ENCODE data around the gene GIT2.
"Not testable (repeated sequence)": the region's sequence is repeated elsewhere in the genome, so short reads cannot be mapped to it uniquely, and the experiment has no call there.

GIT2 gene

DNA sequence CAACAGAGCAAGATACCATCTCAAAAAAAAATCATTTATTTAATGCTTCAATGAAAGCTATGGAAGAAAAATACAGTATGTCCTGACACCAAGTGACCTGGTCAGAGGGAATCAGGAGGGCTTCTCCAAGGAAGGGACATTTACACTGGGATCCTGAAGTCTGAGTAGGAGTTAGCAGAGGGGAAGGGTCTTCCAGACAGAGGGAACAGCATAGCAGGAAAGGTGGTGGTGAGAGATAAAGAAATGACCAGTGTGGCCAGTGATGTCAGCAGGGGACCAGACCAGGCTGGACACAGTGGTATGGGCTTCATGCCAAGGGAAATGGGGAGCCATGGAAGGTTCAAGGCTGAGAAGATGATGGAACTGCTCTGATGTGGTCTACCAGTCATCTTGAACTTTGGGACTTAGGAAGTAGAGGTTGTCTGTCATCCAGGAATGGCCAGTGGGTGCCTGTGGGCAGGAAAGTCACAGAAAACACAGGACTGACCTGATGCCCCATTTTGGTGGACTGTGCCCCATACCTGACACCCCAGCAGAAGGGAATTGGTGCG lies 103.9 kb downstream of the GIT2 start:
- TF ChIP-seq, protein P1, sequence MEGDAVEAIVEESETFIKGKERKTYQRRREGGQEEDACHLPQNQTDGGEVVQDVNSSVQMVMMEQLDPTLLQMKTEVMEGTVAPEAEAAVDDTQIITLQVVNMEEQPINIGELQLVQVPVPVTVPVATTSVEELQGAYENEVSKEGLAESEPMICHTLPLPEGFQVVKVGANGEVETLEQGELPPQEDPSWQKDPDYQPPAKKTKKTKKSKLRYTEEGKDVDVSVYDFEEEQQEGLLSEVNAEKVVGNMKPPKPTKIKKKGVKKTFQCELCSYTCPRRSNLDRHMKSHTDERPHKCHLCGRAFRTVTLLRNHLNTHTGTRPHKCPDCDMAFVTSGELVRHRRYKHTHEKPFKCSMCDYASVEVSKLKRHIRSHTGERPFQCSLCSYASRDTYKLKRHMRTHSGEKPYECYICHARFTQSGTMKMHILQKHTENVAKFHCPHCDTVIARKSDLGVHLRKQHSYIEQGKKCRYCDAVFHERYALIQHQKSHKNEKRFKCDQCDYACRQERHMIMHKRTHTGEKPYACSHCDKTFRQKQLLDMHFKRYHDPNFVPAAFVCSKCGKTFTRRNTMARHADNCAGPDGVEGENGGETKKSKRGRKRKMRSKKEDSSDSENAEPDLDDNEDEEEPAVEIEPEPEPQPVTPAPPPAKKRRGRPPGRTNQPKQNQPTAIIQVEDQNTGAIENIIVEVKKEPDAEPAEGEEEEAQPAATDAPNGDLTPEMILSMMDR (IDR thresholded peaks at IDR 0.05; ENCODE audit: borderline replicate concordance, insufficient read depth, low read depth, low read length) = no peak
- H3K4me3 ChIP-seq (ENCODE audit: low read depth, low read length) = peak overlapping the region; percentile 18

DNA sequence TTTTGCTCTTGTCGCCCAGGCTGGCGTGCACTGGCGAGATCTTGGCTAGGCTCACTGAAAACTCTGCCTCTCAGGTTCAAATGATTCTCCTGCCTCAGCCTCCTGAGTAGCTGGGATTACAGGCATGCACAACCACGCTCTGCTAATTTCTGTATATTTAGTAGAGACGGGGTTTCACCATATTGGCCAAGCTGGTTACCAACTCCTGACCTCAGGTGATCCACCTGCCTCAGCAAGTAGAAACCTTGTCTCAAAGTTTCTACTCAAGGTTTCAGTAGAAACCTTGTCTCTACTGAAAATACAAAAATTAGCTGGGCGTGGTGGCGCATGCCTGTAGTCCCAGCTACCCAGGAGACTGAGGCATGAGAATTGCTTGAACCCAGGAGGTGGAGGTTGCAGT lies 104.4 kb downstream of the GIT2 start:
- H3K4me3 ChIP-seq (ENCODE audit: low read depth, low read length) = not testable (repeated sequence)

DNA sequence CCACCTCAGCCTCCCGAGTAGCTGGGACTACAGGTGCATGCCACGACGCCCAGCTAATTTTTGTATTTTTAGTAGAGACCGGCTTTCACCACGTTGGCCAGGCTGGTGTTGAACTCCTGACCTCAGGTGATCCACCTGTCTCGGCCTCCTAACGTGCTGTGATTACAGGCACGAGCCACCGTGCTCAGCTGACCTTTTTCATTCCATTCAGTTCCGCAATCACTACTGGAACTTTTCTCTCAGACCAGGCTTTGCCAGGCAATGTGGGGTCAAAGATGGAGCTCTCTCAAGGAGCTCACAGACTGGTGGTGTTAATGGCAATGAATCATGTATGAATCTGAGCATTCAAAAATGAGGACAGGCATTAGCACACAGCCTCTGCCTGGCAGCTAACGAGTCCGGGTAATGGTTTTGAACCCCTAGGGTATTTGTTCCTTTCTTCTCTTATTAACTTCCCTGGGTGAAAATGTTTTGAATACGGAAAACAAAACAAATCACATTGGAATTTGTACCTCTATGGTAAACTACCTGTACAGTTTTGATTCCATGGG lies 105.5 kb downstream of the GIT2 start:
- TF ChIP-seq, protein P1 (IDR thresholded peaks at IDR 0.05; ENCODE audit: borderline replicate concordance, insufficient read depth, low read depth, low read length) = no peak

DNA sequence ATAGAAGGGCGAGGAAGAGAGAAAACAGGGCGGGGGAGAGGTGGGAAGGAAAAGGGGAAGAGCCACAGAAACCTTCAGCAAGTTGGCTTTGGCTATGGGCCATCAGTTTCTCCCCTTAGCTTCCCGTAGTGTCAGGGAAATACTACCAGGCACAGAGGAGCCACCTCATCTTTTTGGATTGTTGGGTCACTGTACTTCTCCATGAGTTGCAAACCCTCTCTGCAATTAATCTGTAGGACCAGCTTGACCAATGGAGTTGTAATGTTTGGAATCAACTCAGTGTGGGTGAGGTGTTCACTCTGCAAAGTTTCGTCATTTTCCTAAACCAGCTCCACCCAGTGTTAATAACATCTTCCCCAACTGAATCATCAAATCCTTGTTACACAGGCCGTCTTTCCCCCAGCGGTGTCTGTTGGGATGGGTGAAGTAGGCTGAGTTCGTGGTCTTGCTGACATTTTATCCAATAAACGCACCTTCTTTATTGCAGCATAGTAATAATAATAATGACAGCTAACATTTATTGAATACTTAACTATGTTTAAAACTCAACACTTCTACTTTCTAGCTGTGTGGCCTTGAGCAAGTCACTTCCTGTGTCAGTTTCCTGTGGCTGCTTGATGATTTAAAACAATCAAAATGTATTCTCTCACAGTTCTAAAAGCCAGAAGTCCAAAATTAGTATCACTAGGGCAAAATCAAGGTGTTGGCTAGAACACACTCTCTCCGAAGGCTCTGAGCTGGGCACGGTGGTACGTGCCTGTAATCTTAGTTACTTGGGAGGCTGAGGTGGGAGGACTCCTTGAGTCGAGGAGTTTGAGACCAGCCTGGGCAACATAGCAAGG lies 107.8 kb downstream of the GIT2 start:
- TF ChIP-seq, protein P1 (IDR thresholded peaks at IDR 0.05; ENCODE audit: borderline replicate concordance, insufficient read depth, low read depth, low read length) = no peak

More for the DNA sequence above, 105.5 kb downstream of the GIT2 start:
- H3K4me3 ChIP-seq (ENCODE audit: low read depth, low read length) = no peak overlapping the region

DNA sequence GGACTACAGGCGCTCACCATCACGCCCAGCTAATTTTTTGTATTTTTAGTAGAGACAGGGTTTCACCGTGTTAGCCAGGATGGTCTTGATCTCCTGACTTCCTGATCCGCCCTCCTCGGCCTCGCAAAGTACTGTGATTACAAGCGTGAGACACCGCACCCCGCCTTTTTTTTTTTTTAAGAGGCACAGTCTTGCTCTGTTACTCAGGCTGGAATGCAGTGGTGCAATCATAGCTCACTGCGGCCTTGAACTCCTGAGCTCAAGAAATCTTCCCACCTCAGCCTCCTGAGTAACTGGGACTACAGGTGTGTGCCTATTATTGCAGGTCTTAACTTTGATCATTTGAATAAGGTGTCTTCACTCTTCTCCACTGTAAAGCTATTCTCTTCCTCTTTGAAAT lies 110.6 kb downstream of the GIT2 start:
- TF ChIP-seq, protein P1 (IDR thresholded peaks at IDR 0.05; ENCODE audit: borderline replicate concordance, insufficient read depth, low read depth, low read length) = no peak
- H3K4me3 ChIP-seq (ENCODE audit: low read depth, low read length) = no peak overlapping the region

More for the DNA sequence above, 107.8 kb downstream of the GIT2 start:
- no peak overlapping the region for H3K4me3 ChIP-seq (ENCODE audit: low read depth, low read length)

DNA sequence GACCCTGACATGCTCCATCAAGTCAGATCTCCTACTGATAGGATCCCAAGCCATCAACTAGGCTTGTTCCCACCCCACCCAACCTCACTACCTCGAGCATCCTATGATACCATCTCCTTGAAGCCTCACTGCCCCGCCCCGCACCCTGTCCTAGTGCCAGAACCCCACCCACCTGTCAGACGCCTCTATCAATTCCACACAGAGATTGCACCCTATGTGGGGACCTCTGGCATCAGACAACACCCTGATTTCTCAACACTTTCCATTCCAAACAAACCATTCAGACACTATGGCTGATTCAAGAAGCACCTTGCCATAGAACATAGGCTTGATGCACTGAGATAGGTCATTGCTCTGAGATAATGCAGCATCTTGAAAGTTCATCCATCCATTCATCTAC lies 112.7 kb downstream of the GIT2 start:
- H3K4me3 ChIP-seq (ENCODE audit: low read depth, low read length) = no peak overlapping the region
- TF ChIP-seq, protein P1 (IDR thresholded peaks at IDR 0.05; ENCODE audit: borderline replicate concordance, insufficient read depth, low read depth, low read length) = no peak

DNA sequence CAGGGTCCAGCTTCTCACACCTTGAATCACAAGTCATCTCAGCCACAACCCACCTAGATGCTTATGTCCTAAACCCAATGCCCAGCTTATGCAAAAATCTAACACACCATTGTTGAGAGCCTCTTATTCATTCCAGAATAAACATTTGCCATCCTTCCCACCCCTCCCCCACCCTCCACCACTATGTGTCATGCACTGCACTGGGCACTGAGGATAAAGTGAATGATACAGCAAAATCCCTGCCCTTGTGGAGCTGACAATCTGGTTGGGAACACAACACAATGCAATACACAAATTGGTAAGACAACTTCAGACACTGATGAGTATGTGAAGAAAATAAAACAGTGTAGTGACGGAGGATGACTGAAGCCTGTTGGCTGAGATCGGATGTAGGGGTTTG lies 114.4 kb downstream of the GIT2 start:
- TF ChIP-seq, protein P1 (IDR thresholded peaks at IDR 0.05; ENCODE audit: borderline replicate concordance, insufficient read depth, low read depth, low read length) = no peak
- H3K4me3 ChIP-seq (ENCODE audit: low read depth, low read length) = no peak overlapping the region
